ENCODE results near the gene RBM38.

GRCh38 chr20:57435105-57435497, 43.9 kb downstream of the RBM38 start:
- TF ChIP-seq, protein P1, sequence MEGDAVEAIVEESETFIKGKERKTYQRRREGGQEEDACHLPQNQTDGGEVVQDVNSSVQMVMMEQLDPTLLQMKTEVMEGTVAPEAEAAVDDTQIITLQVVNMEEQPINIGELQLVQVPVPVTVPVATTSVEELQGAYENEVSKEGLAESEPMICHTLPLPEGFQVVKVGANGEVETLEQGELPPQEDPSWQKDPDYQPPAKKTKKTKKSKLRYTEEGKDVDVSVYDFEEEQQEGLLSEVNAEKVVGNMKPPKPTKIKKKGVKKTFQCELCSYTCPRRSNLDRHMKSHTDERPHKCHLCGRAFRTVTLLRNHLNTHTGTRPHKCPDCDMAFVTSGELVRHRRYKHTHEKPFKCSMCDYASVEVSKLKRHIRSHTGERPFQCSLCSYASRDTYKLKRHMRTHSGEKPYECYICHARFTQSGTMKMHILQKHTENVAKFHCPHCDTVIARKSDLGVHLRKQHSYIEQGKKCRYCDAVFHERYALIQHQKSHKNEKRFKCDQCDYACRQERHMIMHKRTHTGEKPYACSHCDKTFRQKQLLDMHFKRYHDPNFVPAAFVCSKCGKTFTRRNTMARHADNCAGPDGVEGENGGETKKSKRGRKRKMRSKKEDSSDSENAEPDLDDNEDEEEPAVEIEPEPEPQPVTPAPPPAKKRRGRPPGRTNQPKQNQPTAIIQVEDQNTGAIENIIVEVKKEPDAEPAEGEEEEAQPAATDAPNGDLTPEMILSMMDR (IDR thresholded peaks at IDR 0.05; ENCODE audit: borderline replicate concordance, extremely low read depth, low read length, poor library complexity, severe bottlenecking) = no peak
- no peak for TF ChIP-seq EZH2 (IDR thresholded peaks at IDR 0.05; ENCODE audit: borderline replicate concordance, low read depth, low read length, severe bottlenecking)

All from DND-41 (cell line).